ENCODE data around the gene WDR26.

WDR26 gene

GRCh38 chr1:224343679-224344078 is 90.9 kb downstream of the WDR26 start:
- no peak for DNase-seq

DNA sequence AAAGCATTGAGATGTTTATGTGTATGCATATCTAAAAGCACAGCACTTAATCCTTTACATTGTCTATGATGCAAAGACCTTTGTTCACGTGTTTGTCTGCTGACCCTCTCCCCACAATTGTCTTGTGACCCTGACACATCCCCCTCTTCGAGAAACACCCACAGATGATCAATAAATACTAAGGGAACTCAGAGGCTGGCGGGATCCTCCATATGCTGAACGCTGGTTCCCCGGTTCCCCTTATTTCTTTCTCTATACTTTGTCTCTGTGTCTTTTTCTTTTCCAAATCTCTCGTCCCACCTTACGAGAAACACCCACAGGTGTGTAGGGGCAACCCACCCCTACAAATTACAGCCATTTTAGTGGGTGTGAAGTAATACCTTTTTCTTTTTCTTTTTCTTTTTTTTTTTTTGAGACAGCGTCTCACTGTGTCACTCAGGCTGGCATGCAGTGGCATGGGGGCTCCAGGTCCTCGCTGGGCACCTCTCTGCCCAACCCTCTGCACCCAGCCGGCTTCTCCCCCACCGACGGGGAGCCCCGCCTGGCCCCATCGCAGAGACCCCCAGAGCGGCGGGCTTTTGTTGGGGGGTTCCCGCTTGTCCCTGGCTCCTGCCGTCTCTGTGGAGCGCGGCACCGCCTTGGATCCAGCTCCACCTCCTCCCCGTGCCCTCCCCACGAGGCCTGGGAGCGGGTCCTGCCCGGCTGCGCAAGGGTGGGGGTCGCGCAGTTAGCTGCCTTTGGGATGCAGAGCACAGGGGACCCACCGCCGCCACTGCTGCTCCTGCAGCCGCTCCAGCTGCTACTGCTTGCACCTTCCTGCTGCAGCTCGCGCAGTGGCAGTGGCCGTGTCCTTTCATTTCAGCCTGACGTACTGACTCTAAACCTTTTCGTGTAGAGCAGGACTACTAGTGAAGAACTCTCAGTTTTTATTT is 93.9 kb downstream of the WDR26 start:
- DNase-seq: peak; percentile 66

- no peak for DNase-seq
These were observed 95.1 kb downstream of the WDR26 start for GRCh38 chr1:224339442-224340033.

GRCh38 chr1:224338150-224338838 is 96.3 kb downstream of the WDR26 start:
- no peak for DNase-seq
